LHCN-M2 (cell line): ENCODE results near the gene NLRC4. TPM values are rescaled to one million over a fixed set of nuclear protein-coding genes. Genes with fewer than 3 reads are reported as not detected.
"Not testable (repeated sequence)": the region's sequence is repeated elsewhere in the genome, so short reads cannot be mapped to it uniquely, and the experiment has no call there.

Experiments
- DNase-seq: peaks from one replicate; pipeline ENCODE4 v3.0.0-alpha.2; 2012; ENCODE audit warnings: low read depth
- polyA plus RNA-seq: library from polyadenylated mRNA; unstranded; fragments of >200 nt; gene quantifications from one replicate; pipeline ENCODE4 v1.2.1, GENCODE V29; 2012; ENCODE audit warnings: missing spikeins
- total RNA-seq: library from RNA; depleted of rRNA; stranded (reverse); fragments of >200 nt; gene quantifications from 2 replicates; pipeline ENCODE4 v1.2.3, GENCODE V29; 2014; rRNA removed

The NLRC4 gene, protein sequence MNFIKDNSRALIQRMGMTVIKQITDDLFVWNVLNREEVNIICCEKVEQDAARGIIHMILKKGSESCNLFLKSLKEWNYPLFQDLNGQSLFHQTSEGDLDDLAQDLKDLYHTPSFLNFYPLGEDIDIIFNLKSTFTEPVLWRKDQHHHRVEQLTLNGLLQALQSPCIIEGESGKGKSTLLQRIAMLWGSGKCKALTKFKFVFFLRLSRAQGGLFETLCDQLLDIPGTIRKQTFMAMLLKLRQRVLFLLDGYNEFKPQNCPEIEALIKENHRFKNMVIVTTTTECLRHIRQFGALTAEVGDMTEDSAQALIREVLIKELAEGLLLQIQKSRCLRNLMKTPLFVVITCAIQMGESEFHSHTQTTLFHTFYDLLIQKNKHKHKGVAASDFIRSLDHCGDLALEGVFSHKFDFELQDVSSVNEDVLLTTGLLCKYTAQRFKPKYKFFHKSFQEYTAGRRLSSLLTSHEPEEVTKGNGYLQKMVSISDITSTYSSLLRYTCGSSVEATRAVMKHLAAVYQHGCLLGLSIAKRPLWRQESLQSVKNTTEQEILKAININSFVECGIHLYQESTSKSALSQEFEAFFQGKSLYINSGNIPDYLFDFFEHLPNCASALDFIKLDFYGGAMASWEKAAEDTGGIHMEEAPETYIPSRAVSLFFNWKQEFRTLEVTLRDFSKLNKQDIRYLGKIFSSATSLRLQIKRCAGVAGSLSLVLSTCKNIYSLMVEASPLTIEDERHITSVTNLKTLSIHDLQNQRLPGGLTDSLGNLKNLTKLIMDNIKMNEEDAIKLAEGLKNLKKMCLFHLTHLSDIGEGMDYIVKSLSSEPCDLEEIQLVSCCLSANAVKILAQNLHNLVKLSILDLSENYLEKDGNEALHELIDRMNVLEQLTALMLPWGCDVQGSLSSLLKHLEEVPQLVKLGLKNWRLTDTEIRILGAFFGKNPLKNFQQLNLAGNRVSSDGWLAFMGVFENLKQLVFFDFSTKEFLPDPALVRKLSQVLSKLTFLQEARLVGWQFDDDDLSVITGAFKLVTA
- total RNA-seq = not detected in 2 replicates
- 0.06 TPM for polyA plus RNA-seq

GRCh38 chr2:32264422-32265105, at the start of gene NLRC4:
Gene NLRC4 (minus strand): TSS chr2:32264886. CDS start chr2:32256775, 8,111 bp downstream.
- no peak for DNase-seq

DNA sequence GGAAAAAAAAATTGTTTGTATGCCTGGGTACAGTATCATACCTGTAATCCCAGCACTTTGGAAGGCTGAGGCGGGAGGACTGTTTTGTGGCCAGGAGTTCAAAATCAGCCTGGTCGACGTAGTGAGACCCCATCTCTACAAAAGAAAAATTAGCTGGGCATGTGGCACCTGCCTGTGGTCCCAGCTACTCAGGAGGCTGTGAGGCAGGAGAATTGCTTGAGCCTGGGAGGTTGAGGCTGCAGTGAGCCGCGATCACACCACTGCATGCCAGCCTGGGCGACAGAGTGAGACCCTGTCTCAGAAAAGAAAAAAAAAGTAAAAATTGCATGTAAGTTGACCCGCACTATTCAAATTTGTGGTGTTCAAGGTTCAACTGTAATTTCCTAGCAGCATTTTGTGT, 45.9 kb upstream of the NLRC4 start:
- no peak for DNase-seq

GRCh38 chr2:32293966-32294562, 29.4 kb upstream of the NLRC4 start:
- DNase-seq = not testable (repeated sequence)

DNA sequence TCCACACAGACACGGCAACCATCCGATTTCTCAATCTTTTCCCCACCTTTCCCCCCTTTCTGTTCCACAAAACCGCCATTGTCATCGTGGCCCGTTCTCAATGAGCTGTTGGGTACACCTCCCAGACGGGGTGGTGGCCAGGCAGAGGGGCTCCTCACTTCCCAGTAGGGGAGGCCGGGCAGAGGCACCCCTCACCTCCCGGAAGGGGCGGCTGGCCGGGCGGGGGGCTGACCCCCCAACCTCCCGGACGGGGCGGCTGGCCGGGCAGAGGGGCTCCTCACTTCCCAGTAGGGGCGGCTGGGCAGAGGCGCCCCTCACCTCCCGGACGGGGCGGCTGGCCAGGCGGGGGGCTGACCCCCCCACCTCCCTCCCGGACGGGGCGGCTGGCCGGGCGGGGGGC, 28.8 kb upstream of the NLRC4 start:
- not testable (repeated sequence) for DNase-seq

DNA sequence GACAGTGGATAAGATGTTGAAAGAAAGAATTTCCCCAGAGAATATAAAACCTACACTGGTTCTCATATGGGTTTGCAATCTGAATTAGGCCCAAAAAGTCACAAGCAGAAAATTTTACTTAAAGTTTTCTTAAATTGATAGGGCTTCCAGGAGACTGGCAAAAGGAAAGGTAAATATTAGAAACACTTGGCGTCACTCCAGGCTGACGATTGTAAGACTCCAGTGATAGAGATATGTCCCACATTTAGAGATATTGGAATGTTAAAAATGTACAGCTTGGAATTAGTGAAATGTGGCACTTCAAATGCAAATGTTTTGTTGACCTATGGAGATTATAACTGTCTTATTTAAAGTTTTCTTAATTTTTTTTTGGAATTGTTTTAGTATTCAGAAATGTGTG, 27.1 kb upstream of the NLRC4 start:
- DNase-seq = no peak

- DNase-seq = no peak
These were observed 25.3 kb upstream of the NLRC4 start for GRCh38 chr2:32290000-32290339.

GRCh38 chr2:32289165-32289999, 24.7 kb upstream of the NLRC4 start:
- DNase-seq = peak; percentile 53

DNA sequence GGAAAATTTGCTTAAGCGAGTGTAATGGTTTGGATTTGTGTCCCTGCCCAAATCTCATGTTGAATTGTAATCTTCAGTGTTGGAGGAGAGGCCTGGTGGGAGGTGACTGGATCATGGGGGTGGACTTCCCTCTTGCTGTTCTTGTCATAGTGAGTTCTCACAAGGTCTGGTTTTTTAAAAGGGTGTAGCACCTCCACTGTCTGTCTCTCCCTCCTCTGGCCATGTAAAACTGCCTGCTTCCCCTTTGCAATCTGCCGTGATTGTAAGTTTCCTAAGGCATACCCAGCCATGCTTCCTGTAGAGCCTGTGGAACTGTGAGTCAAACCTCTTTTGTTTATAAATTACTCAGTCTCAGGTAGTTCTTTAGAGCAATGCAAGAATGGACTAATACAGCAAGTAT, 19.6 kb upstream of the NLRC4 start:
- DNase-seq = no peak

DNA sequence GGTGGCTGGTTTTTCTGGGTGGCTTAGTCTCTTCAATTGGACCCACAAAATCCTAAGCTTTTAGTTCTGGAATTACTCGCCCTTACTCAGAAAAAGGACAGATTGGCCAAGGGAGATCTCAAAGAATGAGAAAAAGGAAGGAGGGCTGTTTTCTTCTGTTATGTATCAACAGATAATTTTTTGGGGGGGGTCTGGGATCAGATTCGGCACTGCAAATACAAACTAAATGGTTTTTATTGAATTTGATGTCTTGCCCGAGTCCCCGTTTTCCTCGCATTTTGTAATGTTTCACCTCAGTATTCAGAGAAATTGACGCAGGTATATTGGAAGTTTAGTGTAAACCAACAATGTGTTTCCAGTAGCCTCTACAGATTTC, 13.8 kb upstream of the NLRC4 start:
- no peak for DNase-seq

DNA sequence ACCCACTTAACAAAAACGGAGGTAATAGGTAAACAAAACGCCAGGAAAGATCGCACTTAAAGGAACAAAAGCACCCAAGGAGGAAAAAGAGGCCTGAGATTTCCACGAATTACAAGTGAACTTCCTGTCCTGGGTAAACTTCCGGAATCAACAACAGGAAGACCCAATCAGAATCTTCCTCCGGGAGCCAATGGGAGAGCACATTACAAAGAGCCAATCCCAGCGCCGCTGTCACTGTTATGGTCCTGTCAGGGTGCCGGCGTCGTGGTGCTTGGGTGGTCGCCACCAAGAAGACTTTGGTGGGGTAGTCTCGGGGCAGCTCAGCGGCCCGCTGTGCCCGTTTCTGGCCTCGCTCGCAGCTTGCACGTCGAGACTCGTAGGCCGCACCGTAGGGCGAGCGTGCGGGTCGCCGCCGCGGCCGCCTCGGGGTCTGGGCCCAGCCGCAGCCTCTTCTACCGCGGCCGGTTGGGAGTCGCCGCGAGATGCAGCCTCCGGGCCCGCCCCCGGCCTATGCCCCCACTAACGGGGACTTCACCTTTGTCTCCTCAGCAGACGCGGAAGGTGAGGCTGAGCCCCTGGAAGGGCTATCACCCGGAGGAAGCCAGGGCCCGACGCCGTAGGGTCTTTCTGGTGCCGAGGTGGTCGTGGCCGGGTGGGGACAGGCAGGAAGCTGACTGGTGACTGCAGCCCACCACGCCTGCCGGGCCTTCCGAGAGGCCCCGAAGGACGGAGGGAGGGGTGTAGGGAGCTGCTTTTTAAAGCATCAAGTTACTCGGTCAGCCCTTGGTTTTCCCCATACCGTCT, 13.2 kb upstream of the NLRC4 start, which contains the start of gene YIPF4:
TSS of gene YIPF4 (plus strand) at position 231 of the 804 bp plus-strand sequence. CDS start at position 483, 252 bp downstream.
- peak; percentile 90 for DNase-seq

GRCh38 chr2:32277363-32277673, 12.6 kb upstream of the NLRC4 start:
- DNase-seq = no peak

- not testable (repeated sequence) for DNase-seq
These were observed 11.1 kb upstream of the NLRC4 start for GRCh38 chr2:32275790-32276189.

GRCh38 chr2:32274289-32274688, 9.6 kb upstream of the NLRC4 start:
- DNase-seq = no peak

DNA sequence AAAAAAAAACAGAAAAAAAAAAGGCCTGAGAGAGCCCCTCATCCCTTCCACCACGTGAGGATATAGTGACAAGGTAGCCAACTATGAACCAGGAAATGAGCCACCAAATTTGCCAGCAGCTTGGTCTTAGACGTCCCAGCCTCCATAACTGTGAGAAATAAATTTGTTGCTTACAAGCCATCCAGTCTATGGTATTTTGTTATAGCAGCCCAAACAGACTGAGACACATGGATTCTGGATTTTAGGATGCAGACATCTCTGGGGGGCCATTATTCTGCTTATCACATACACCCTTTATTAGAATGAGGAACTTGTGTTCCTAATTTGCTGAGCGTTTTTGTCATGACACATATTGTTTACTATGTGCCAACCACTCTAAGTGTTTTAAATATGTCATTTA, 7.6 kb upstream of the NLRC4 start:
- DNase-seq = no peak

GRCh38 chr2:32271063-32271462, 6.4 kb upstream of the NLRC4 start:
- DNase-seq = no peak

GRCh38 chr2:32262105-32262504, 2.6 kb downstream of the NLRC4 start:
- no peak for DNase-seq

DNA sequence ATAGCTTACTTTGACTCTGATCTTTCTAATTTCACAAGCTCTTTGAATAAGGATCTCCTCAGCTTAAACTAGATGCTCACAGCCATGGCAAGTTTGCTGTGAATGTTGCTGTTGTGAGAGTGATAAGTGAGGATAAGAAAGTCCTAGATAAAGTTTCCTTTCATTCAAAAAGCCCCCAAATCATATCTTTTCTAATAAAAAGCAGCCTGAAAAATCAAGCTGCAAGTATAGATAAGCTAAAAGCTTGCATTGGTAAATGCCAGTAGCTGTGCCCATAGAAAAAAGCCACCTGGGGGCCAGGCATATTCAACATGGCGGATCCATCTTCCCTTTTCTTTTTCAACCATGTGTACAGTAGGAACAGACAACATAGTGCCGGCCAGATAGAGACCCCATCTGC, 4.3 kb downstream of the NLRC4 start:
- no peak for DNase-seq

GRCh38 chr2:32258242-32258641, 6.4 kb downstream of the NLRC4 start:
- no peak for DNase-seq

- DNase-seq = no peak
These were observed 14.4 kb downstream of the NLRC4 start for GRCh38 chr2:32250290-32250689.
